ENCODE results near the gene WDR59.

DNA sequence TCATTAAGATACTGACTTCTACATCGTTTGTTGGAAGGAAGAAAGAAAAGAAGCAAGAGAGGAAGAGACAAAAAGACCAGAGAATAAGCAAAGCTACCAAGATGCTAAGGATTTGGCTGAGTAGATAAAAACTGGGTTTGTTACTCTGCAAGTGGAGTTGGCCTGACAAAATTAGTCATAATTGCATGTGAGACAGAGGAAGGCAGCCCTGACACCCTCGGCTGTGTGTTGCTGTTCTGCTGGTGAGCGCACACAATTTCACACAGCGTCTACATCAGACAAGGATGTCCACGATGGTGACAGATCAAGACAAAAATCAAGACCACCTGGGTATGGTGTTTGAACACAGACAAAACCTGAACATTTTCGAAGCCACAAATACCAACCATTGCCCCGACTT, 134.9 kb downstream of the WDR59 start:
- TF ChIP-seq POLR2AphosphoS5 (IDR thresholded peaks at IDR 0.05), result no peak
- TF ChIP-seq, protein P1, sequence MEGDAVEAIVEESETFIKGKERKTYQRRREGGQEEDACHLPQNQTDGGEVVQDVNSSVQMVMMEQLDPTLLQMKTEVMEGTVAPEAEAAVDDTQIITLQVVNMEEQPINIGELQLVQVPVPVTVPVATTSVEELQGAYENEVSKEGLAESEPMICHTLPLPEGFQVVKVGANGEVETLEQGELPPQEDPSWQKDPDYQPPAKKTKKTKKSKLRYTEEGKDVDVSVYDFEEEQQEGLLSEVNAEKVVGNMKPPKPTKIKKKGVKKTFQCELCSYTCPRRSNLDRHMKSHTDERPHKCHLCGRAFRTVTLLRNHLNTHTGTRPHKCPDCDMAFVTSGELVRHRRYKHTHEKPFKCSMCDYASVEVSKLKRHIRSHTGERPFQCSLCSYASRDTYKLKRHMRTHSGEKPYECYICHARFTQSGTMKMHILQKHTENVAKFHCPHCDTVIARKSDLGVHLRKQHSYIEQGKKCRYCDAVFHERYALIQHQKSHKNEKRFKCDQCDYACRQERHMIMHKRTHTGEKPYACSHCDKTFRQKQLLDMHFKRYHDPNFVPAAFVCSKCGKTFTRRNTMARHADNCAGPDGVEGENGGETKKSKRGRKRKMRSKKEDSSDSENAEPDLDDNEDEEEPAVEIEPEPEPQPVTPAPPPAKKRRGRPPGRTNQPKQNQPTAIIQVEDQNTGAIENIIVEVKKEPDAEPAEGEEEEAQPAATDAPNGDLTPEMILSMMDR (IDR thresholded peaks at IDR 0.05), result no peak
